GM18858 (cell line): ENCODE results near the gene EIF5B.
"Not testable (repeated sequence)": the region's sequence is repeated elsewhere in the genome, so short reads cannot be mapped to it uniquely, and the experiment has no call there.

ENCODE experiments used
- ATAC-seq: cut with Tn5 transposase; IDR thresholded peaks from one replicate; pipeline ENCODE4 v1.9.1; 2021; ENCODE audit not compliant: unreplicated experiment

EIF5B gene

DNA sequence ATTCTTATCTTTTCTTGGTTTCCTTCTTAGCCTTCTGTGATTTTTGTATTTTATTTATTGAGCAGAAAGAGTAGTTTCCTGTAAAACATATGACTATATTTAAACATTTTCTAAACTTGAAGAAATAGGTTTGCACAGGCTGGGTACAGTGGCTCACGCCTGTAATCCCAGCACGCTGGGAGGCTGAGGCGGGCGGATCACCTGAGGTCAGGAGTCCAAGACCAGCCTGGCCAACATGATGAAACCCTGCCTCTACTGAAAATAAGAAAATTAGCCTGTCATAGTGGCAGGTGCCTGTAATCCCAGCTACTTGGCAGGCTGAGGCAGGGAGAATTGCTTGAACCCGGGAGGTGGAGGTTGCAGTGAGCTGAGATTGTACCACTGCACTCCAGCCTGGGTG is 31.7 kb downstream of the EIF5B start:
- ATAC-seq = not testable (repeated sequence)

DNA sequence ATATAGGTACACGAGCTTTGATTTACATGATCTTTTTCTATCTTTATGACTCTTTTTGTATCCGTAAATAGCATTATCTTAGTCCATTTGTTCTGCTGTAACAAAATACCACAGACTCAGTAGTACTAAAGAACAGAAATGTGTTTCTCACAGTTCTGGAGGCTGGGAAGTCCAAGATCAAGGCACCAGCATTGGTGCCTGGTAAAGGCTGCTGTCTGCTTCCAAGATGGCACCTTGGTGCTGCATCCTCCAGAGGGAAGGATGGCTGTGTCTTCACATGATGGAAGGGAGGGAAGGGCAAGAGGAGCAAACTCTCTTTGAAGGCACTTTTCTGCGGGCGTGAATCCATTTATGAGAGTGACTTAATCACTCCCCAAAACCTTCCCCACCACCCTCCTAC is 36.0 kb downstream of the EIF5B start:
- no peak for ATAC-seq

DNA sequence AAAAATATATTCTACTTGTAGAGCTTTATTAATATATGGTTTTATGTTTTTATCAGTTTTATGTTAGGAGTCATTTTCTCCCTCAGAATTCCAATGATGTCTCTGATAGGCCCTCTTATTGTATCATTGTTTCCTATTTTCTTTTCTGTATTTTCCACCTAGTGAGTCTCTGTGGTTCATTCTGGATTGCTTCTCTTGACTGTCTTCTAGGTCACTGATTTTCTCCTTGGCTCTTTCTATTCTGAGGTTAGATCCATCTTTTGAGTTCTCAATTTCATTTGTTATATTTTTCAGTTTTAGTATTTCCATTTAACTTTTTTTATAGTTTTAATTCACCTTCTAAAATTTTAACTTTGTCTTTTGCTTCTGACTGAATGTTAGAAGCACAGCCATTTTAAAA is 37.6 kb downstream of the EIF5B start:
- no peak for ATAC-seq

DNA sequence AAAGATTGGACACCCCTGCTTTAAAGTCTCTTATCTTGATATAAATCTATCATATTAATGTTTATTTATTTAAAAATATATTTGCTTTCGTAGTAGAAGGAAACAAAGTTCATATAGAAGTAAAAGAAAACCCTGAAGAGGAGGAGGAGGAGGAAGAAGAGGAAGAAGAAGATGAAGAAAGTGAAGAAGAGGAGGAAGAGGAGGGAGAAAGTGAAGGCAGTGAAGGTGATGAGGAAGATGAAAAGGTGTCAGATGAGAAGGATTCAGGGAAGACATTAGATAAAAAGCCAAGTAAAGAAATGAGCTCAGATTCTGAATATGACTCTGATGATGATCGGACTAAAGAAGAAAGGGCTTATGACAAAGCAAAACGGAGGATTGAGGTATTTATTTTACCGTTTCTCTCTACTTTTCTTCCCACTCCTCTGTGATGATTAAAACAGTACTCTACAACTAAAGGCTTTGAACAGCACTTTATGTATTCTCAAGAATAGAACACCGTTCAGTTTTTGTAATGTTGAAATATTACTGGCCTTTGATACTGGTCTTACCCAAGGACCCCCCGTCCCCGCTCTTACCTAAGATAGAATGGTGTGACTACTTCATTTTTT is 39.2 kb downstream of the EIF5B start:
- ATAC-seq = no peak

DNA sequence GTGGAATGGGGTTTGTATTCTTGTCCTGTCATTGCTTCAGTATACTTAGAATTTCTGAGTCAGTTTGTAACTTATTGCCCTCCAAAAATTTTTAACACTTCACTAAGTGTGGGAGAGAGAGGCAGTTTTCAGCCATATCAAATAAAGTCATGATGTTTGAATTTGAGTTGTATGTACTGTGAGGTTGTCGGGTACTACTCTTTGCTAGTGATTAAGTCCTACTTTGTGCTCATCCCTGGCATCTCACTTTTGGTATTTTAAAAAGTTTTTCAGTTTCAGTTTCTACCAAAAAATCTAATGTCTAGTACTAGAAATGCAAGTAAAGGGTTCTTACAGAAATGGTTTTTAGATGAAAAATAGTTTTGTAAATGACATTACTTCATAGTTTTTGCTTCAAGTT is 40.7 kb downstream of the EIF5B start:
- no peak for ATAC-seq

DNA sequence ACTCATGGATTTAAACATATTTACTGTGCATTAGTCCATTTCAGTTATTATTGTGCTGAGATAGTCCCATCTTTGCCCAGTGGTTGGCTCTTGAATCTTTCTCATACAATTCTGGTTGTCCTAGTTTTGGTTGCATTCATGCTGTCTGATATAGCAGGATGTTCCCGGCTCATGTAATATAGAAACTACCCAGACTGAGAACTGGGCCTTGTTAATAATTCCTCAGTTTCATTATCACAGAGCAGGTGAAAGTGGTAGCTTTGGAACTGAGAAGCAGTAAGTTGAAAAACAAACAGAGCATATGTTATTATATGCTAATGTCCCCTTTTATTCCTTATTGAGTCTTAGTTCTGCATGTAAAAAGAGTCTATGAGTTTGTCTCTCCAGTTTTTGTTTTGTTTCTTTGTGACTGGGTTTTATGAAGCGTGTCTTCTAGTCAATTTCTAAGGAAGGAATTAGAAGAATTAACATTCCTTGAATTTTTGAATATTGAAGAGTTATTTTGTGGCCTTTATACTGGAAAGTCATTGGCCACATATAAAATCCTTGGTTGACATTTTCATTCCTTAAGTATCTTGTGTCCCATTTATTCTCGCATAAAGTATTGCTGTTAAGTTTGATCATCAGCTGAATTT is 43.3 kb downstream of the EIF5B start:
- no peak for ATAC-seq

DNA sequence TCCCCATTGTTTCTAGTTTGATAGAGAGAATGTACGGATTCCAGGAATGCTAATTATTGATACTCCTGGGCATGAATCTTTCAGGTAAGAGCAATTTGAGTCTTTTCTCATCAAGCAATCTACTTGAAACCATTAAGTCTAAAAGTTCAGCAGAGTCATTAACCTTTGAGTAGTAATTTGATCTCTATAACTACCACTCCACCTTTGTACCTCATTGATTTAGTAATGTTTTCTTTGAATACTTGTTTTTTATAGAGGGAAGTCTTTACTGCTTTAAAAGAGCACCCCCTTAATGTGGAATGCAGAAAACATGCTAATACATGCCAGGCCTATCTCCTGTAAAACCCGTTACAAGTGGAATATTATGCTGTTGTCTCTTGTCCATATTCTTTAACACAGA is 45.0 kb downstream of the EIF5B start:
- no peak for ATAC-seq

DNA sequence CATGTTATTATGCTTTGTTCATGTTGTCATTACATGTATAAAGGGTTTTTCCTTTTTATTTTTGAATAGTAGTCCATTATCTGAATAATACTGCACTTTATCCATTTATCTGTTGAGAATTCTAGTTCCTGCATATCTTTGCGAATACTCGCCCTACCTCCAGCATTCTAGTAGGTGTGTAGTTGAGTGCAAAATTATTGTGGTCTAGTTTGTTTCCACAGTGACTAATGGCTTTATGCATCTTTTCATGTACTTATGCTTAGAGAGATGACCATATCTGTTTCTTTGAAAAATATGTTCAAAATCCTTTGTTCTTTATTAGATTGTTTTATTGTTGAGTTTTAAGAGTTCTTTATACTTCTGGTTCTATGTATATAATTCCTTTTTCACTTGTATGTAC is 48.8 kb downstream of the EIF5B start:
- ATAC-seq = no peak

DNA sequence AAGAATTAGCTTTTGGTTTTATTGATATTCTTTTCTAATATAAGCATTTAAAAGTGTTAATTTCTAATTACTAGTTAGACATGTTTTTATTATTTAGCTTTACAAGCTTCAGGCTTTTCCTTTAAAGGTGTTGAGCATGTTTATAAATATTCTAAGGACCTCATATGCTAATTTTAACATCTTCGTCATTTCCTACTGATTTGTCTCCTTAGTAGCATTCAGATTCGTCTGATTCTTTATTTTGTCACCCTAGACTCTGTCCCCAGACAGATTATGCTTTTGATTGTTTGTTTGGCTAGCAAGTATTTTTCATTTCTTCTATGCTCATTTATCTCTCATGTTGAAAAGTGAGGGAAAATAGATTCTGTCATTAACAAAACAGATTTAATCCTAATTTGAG is 51.7 kb downstream of the EIF5B start:
- no peak for ATAC-seq

DNA sequence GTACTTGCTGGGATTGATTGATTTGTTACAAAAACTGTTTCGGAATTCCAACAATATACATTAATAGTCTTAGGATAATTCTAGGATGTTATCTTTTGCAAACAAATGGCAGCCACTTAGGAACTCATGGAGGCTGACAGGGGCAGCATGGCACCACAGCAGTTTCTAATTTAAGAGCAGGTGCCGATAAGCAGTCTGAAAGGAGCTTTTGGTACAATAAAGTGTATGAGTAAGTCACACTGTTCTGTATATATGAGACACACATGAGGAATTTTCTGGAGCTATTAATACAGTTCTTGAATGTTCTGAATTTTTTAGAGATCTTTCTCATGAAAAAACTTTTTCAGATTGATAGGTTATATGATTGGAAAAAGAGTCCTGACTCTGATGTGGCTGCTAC is 52.2 kb downstream of the EIF5B start:
- no peak for ATAC-seq

DNA sequence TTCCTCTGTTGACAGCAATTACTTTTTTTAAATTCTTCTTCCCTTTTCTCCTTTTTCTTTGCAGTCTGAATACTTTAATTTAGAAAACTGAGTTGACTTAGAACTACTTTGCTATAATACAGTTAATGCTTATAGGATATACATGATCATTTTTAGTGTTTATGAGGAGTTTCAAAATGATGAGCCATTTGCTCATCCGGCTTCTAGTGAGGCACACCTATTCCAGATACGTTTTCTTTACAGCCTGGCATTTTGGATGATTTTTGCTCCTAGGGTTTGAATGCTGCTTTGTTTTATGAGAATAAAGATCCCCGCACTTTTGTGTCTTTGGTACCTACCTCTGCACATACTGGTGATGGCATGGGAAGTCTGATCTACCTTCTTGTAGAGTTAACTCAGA is 52.8 kb downstream of the EIF5B start:
- ATAC-seq = no peak

DNA sequence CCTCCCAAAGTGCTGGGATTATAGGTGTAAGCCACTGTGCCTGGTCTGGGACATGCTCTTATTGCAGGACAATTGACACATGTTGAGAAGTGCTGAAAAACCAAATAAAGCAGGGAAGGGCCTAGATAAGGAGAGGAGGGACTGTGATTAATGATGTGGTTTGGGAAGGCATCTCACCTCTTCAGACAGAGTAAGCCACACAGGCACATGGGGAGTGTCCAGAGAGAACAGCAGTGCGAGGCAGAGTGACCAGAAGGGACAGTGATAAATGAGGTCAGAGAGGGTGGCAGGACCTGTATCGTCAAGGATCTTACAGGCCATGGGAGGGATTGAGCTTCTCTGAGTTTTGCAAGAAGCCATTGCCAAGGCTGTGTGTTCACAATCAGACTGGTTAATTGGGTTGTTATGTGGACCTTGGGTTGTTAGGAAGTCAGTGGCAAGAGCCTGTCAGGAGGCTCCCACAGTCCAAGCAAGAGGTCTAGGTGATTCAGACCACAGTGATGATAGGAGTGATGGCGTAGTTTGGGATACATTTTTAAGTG is 58.5 kb downstream of the EIF5B start:
- no peak for ATAC-seq

DNA sequence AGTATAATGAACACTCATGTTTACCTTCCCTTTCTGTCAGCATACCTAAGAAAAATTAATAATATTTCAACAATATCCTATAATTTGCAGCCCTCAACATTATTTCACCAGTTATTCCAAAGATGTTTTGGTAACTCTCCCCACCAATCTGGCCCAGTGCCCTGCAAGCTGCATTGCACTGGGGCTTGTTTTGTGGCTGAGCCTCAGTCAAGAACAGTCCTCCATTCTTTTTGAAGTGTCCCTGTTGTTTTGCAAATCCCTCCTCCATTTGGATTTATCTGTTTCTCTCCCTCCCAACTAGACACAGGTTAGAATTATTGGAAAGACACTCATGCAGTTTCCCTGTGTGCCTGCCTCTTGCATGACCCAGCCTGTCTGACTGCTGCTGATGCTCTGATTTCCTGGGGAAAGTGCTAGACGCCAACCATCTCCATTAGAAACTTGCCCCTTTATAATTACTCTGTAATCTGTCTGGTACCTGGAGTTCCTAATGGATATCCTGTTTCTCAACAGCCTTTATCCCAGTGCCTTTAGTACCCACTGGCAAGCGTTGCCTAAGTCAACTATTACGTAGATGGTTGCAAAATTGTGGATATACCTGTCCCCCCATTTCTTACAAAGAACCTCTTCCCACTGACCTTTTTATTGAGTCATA is 60.2 kb downstream of the EIF5B start:
- ATAC-seq = no peak

DNA sequence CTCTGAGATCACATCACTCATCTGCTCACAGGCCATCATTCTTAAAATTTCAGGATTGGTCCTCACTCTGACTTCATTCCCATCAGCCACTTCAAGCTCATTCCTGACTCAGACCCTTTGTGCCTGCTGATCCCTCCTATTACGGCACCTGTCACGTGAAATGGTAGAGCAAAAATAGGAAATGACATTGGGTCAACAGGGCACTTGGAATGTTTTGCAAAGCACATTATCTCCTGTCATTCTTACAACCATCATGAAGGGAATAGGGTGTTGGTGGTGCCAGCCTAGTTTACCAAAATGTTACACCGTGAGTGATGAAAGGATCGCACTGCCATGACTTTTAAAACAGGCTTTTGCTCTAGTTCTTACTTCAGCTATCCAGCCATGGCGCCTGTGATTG is 61.1 kb downstream of the EIF5B start:
- ATAC-seq = no peak

DNA sequence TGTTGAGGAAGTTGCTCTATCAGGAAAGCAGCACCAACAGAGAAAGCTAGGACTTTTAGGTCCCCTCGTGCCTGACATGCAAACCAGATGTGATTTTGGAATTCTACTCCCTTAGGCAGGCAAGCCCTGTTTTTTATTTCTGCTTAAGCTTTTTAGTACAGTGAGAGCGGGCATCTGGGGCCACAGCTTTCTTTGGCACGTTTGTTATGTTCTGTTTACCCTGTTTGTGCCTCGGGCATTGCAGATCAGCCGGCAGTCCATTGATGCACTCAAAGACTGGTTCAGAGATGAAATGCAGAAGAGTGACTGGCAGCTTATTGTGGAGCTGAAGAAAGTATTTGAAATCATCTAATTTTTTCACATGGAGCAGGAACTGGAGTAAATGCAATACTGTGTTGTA is 61.9 kb downstream of the EIF5B start:
- no peak for ATAC-seq

DNA sequence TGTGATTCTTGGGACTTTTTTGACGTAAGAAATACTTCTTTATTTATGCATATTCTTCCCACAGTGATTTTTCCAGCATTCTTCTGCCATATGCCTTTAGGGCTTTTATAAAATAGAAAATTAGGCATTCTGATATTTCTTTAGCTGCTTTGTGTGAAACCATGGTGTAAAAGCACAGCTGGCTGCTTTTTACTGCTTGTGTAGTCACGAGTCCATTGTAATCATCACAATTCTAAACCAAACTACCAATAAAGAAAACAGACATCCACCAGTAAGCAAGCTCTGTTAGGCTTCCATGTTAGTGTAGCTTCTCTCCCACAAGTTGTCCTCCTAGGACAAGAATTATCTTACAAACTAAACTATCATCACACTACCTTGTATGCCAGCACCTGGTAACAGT is 62.6 kb downstream of the EIF5B start:
- ATAC-seq = no peak

DNA sequence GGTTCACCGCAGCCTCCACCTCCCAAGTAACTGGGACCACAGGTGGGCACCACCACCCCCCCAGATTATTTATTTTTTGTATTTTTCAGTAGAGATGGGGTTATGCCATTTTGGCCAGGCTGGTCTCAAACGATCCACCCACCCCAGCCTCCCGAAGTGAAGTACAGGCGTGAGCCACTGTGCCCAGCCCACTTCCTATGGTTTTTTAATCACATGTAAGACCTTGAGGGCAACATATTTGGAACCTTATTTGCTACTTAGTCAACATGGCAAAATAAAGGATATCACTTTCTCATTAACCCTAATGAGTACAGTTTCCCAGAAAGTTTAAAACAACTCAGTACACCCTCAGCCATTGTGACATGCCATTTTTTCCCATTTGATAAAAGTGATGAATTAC is 64.7 kb downstream of the EIF5B start:
- no peak for ATAC-seq

DNA sequence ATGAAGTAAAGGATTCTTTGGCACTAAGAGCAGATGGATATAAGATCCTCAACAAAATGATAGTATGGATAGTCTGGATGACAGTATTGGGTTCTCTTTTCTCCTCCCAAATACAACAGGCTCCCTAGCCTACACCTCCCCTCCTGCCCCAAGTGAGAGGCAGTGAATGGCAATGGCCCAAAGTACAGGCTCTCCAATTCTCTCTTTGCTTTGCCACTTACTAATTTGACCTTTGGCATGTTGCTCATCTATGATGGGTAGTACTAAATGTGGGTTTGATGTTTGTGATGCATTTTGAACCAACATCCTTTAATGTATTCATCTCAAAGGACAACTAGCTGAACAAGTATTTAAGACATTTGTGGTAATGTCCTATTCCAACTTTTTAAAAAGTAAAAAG is 65.9 kb downstream of the EIF5B start:
- ATAC-seq = no peak

DNA sequence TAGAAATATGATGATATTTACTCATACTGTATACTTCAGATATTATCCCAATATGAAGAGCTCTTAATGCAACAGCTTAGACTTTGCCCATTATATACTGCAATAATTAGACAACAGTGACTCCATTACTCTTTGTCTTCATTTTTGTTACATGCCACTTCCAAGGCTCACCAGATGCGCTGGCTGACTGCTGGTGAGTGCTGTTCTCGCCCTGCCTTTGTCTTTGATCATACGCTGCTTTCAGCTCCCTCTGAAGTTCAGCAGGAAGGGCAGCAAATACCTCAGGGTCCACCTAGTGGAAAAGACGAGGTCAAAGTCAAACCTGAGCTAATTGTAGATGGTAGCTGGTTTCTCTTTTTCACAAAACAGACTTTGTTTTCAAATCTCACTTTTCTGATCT is 66.3 kb downstream of the EIF5B start:
- no peak for ATAC-seq

DNA sequence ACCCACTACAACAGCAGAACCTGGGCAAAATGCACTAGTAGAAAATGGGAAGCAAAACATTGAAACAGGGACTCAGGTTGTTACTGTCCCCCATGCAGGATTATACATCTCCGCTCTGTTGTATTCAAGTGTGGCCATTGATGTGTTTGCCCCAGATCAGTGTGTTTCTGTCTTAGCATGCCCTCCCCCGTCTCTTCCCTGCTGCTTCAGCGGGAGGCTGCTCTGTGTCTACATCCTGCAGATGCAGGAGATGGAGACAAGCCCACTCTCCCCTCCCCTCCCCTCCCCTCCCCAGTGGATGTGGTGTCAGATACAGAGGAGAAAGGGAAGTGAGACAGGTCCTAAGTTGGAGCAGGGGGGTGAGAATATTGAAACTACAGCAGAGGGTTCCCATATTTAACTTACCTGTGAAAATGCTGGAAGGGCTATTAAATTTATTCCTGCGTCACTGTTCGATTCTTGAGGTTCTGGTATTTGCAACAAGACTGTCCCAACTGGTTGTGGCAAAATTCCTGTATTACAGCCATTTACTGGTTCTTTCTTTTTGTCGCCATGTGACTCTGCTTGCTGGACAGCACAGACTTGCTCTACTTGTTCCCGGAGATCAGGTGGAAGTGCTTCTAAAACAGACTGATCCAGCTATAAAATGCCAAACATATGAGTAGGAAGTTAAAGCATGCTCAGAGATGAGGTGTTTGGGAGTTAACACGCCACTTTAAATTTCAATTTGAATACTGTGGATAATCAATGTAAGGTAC is 67.0 kb downstream of the EIF5B start:
- no peak for ATAC-seq

DNA sequence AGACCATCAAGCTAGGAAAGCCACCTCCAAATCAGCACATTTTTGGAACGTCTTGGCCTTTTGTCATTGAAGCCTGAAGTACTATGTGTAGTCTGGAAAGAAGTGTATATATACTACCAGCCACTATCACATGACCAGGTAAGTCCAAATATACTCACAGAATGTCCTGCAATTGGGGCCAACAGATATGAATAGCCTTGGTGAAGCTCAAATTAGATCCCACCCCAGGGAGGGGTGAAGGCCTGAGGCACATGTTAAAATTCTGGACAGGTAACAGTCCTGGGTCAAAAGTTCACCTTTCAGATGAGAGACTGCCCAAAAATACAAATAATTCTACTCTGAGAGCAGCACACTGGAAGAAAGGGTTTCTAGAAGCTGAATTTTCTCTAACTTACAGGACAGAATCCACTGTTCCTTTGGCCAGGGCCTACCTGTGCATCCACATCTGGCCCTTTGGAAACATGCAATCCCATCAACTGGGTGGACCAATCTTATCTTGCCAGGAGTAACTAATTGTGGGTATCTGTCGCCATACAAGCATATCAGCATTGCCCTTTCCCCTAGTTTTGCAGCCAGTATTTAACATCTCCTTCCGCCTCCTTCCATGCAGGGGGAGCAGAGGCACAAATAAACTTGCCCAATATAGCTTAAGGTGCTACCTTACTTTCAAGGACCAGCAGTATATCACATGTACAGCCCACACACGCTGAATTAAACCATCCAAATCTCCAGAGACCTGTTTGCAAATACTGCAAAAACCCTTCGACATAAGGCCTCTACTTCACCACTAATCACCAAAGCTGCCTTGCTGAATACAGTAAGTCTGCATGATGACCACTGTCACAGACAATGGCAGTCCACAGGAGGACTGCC is 67.8 kb downstream of the EIF5B start:
- ATAC-seq = no peak
